Prostate gland (tissue), 2 donors: Measurements from ENCODE around the gene TOMM7. TPM values are rescaled to one million over a fixed set of nuclear protein-coding genes. Genes with fewer than 3 reads are reported as not detected.
"Not testable (repeated sequence)": the region's sequence is repeated elsewhere in the genome, so short reads cannot be mapped to it uniquely, and the experiment has no call there.

Experiments
- DNase-seq: peaks from one replicate; pipeline ENCODE4 v3.0.0-alpha.2; 2019; ENCODE audit warnings: low spot score
- H3K27ac ChIP-seq, 2 donors: fragments of 200-600 bp; sonication (generic); 2 replicates each; pipeline ENCODE4 v1.5.1; 2017 to 2019
- H3K27me3 ChIP-seq: fragments of 200-600 bp; sonication (generic); replicated peaks from 2 replicates; pipeline ENCODE4 v1.5.1; 2019; ENCODE audit not compliant: insufficient read depth
- H3K36me3 ChIP-seq, 2 donors: fragments of 200-600 bp; sonication (generic); 1 replicate in 1 of 2; 2 replicates in 1 of 2; pipeline versions ENCODE4 v1.5.1 to v1.8.1; 2017 to 2019
- H3K4me1 ChIP-seq: fragments of 200-600 bp; sonication (generic); replicated peaks from 2 replicates; pipeline ENCODE4 v1.5.1; 2019
- H3K4me3 ChIP-seq, 2 donors: fragments of 200-600 bp; sonication (generic); 2 replicates each; pipeline ENCODE4 v1.5.1; 2017 to 2019
- H3K9me3 ChIP-seq: fragments of 200-600 bp; sonication (generic); 2 replicates; pipeline ENCODE4 v1.5.1; 2017
- CTCF ChIP-seq, 4 experiments: fragments of 200-600 bp in 2 of 4; fragments of 450-650 bp in 2 of 4; sonication (generic) in 2 of 4; IDR thresholded peaks; 1 replicate in 3 of 4; 2 replicates in 1 of 4; pipeline ENCODE4 v1.5.1; 2016 to 2019; ENCODE audit warnings: antibody characterized with exemption in 4 of 4, mild to moderate bottlenecking in 2 of 4, moderate library complexity in 2 of 4
- POLR2A ChIP-seq: fragments of 450-650 bp; IDR thresholded peaks from one replicate; pipeline ENCODE4 v1.6.1; 2016; ENCODE audit warnings: antibody characterized with exemption, mild to moderate bottlenecking
- POLR2AphosphoS5 ChIP-seq: sonication (generic); formaldehyde crosslinking; IDR thresholded peaks from one replicate; pipeline ENCODE4 v1.6.1; 2017; ENCODE audit warnings: antibody characterized with exemption
- WGBS: methylation state at CpG from one replicate; pipeline ENCODE4 v1.1.5; 2018; 5-methylcytosine and 5-hydroxymethylcytosine counted together
- intact Hi-C: fragments of 100-400 bp; cut with DNase I; formaldehyde crosslinking; loops from one replicate; pipeline ENCODE4 v1.14.2; 2022
- total RNA-seq, 2 donors: library from RNA; depleted of rRNA; stranded (reverse); fragments of >200 nt; gene quantifications; one replicate each; pipeline ENCODE4 v1.1.0, GENCODE V29; 2016

The TOMM7 gene
- total RNA-seq, 2 donors from 2014 or later = 124 to 190 TPM

GRCh38 chr7:22801912-22802311, 20.7 kb downstream of the TOMM7 start:
- Histone ChIP-seq H3K27me3 (no peaks in the 10 kb centered on the region), H3K36me3 (no peaks in the 10 kb centered on the region)

GRCh38 chr7:22799633-22800032, 23.0 kb downstream of the TOMM7 start:
- TF ChIP-seq CTCF (IDR thresholded peaks at IDR 0.05) = no peak
- no peak for TF ChIP-seq POLR2AphosphoS5
- TF ChIP-seq POLR2A = no peak
- no peaks in the 10 kb centered on the region for H3K36me3 ChIP-seq
- no peak for DNase-seq
- H3K4me3 ChIP-seq = no peak overlapping the region
- no peak overlapping the region for H3K27ac ChIP-seq
- H3K4me1 ChIP-seq = no peaks in the 10 kb centered on the region
- WGBS = 90% methylated on average over 2 of the region's 2 CpGs
- no peaks in the 10 kb centered on the region for H3K27me3 ChIP-seq
- intact Hi-C loops = no loop called here
- no peaks in the 10 kb centered on the region for H3K9me3 ChIP-seq

More at GRCh38 chr7:22801912-22802311, 20.7 kb downstream of the TOMM7 start:
- Histone ChIP-seq H3K27ac (no peak overlapping the region), H3K9me3 (no peaks in the 10 kb centered on the region), H3K4me3 (no peak overlapping the region), H3K4me1 (no peaks in the 10 kb centered on the region)
- 97% methylated on average over 4 of the region's 4 CpGs for WGBS
- intact Hi-C loops = no loop called here
- no peak for DNase-seq
- TF ChIP-seq CTCF (IDR thresholded peaks at IDR 0.05) = no peak
- no peak for TF ChIP-seq POLR2A
- no peak for TF ChIP-seq POLR2AphosphoS5

GRCh38 chr7:22793593-22794462, 28.8 kb downstream of the TOMM7 start:
- 88% methylated on average over 5 of the region's 5 CpGs for WGBS
- intact Hi-C loops = no loop called here
- Histone ChIP-seq H3K4me3 (no peak overlapping the region), H3K27me3 (no peaks in the 10 kb centered on the region), H3K9me3 (no peaks in the 10 kb centered on the region), H3K27ac (no peak overlapping the region), H3K36me3 (no peaks in the 10 kb centered on the region), H3K4me1 (no peaks in the 10 kb centered on the region)
- TF ChIP-seq POLR2AphosphoS5 = no peak
- no peak for TF ChIP-seq CTCF (IDR thresholded peaks at IDR 0.05)
- no peak for TF ChIP-seq POLR2A
- no peak for DNase-seq

GRCh38 chr7:22791204-22792158, 31.2 kb downstream of the TOMM7 start:
- intact Hi-C loops = no loop called here
- Histone ChIP-seq H3K4me3 (no peak overlapping the region), H3K9me3 (no peaks in the 10 kb centered on the region), H3K27ac (no peak overlapping the region), H3K27me3 (no peaks in the 10 kb centered on the region), H3K36me3 (no peaks in the 10 kb centered on the region), H3K4me1 (no peaks in the 10 kb centered on the region)
- TF ChIP-seq POLR2AphosphoS5 (no peak), CTCF (IDR thresholded peaks at IDR 0.05) (no peak), POLR2A (no peak)
- DNase-seq = no peak
- WGBS = 44% methylated on average over 4 of the region's 4 CpGs

- H3K9me3 ChIP-seq, intact Hi-C loops, H3K36me3 ChIP-seq, H3K4me3 ChIP-seq, H3K4me1 ChIP-seq, H3K27ac ChIP-seq, H3K27me3 ChIP-seq, DNase-seq: not testable (repeated sequence)
- WGBS = 84% methylated on average over 13 of the region's 13 CpGs
These were observed 32.0 kb downstream of the TOMM7 start for GRCh38 chr7:22790640-22791039.
